RWPE2 (cell line): Measurements from ENCODE around the gene LASP1NB.

Experiments used
- ATAC-seq: fragments of 200-7000 bp; cut with Tn5 transposase; 3 replicates; pipeline ENCODE4 v1.9.1; 2021; ENCODE audit warnings: low read depth
- DNase-seq: peaks from one replicate; pipeline ENCODE4 v3.0.0-alpha.2; 2020; ENCODE audit warnings: low spot score
- H3K27ac ChIP-seq: fragments of 450-650 bp; 2 replicates; pipeline ENCODE4 v1.5.1; 2017; ENCODE audit warnings: mild to moderate bottlenecking; ENCODE audit not compliant: poor library complexity, severe bottlenecking
- H3K27me3 ChIP-seq: fragments of 250-450 bp; sonication (Bioruptor Pico); 2 replicates; pipeline ENCODE4 v1.5.1; 2021; ENCODE audit warnings: mild to moderate bottlenecking, moderate library complexity; ENCODE audit not compliant: insufficient read depth, poor library complexity, severe bottlenecking
- H3K36me3 ChIP-seq: fragments of 250-450 bp; sonication (Bioruptor Pico); 2 replicates; pipeline ENCODE4 v1.5.1; 2020; ENCODE audit warnings: low read depth, mild to moderate bottlenecking, moderate library complexity
- H3K4me1 ChIP-seq: fragments of 250-450 bp; sonication (Bioruptor Pico); 2 replicates; pipeline ENCODE4 v1.5.1; 2021; ENCODE audit warnings: mild to moderate bottlenecking, moderate library complexity; ENCODE audit not compliant: insufficient read depth, poor library complexity, severe bottlenecking
- H3K4me3 ChIP-seq: fragments of 250-450 bp; sonication (Bioruptor Pico); 2 replicates; pipeline ENCODE4 v1.5.1; 2021; ENCODE audit warnings: mild to moderate bottlenecking, moderate library complexity; ENCODE audit not compliant: severe bottlenecking
- H3K9me3 ChIP-seq: fragments of 250-450 bp; sonication (Bioruptor Pico); 2 replicates; pipeline ENCODE4 v1.5.1; 2021; ENCODE audit warnings: mild to moderate bottlenecking, moderate library complexity; ENCODE audit not compliant: severe bottlenecking
- CTCF ChIP-seq: fragments of 450-650 bp; IDR thresholded peaks from one replicate; pipeline ENCODE4 v1.5.1; 2017; ENCODE audit warnings: mild to moderate bottlenecking, moderate library complexity; ENCODE audit not compliant: poor library complexity, severe bottlenecking

The LASP1NB gene

GRCh38 chr17:38959508-38959907 is 34.1 kb downstream of the LASP1NB start:
- H3K4me1 ChIP-seq: peaks cover 10% of the 10 kb centered on the region
- no peak for TF ChIP-seq CTCF
- H3K27ac ChIP-seq: no peak overlapping the region
- no peak overlapping the region for H3K4me3 ChIP-seq
- no peaks in the 10 kb centered on the region for H3K9me3 ChIP-seq
- DNase-seq (no peak), ATAC-seq (no peak)
- no peaks in the 10 kb centered on the region for H3K27me3 ChIP-seq
- H3K36me3 ChIP-seq: no peaks in the 10 kb centered on the region

GRCh38 chr17:38960402-38960801 is 35.0 kb downstream of the LASP1NB start:
- H3K27ac ChIP-seq: no peak overlapping the region
- H3K9me3 ChIP-seq: no peaks in the 10 kb centered on the region
- TF ChIP-seq CTCF: no peak
- DNase-seq (no peak), ATAC-seq (no peak)
- H3K4me3 ChIP-seq: no peak overlapping the region
- no peaks in the 10 kb centered on the region for H3K27me3 ChIP-seq
- no peaks in the 10 kb centered on the region for H3K36me3 ChIP-seq
- H3K4me1 ChIP-seq: peaks cover 7% of the 10 kb centered on the region

- no peak overlapping the region for H3K4me3 ChIP-seq
- H3K4me1 ChIP-seq: peaks cover 9% of the 10 kb centered on the region
- ATAC-seq (no peak), DNase-seq (no peak)
- H3K27ac ChIP-seq: no peak overlapping the region
- no peaks in the 10 kb centered on the region for H3K9me3 ChIP-seq
- no peaks in the 10 kb centered on the region for H3K36me3 ChIP-seq
- no peak for TF ChIP-seq CTCF
- no peaks in the 10 kb centered on the region for H3K27me3 ChIP-seq
Measured at GRCh38 chr17:38961413-38961812, 36.0 kb downstream of the LASP1NB start.

- ATAC-seq (peak; percentile 99), DNase-seq (peak; percentile 92)
- no peaks in the 10 kb centered on the region for H3K9me3 ChIP-seq
- H3K36me3 ChIP-seq: no peaks in the 10 kb centered on the region
- TF ChIP-seq CTCF: no peak
- no peaks in the 10 kb centered on the region for H3K27me3 ChIP-seq
- H3K4me3 ChIP-seq: peak within 1 kb of the TSS; percentile 29
- H3K4me1 ChIP-seq: peaks cover 7% of the 10 kb centered on the region
- H3K27ac ChIP-seq: peak within 1 kb of the TSS; percentile 23
Measured at GRCh38 chr17:38967290-38967738, 41.9 kb downstream of the LASP1NB start, which contains the start of gene FBXO47. FBXO47 (minus strand) TSS chr17:38967403; CDS start chr17:38963025, 4,378 bp downstream.

- H3K27ac ChIP-seq: no peak overlapping the region
- H3K27me3 ChIP-seq: no peaks in the 10 kb centered on the region
- H3K36me3 ChIP-seq: no peaks in the 10 kb centered on the region
- DNase-seq: no peak
- ATAC-seq: no peak
- H3K9me3 ChIP-seq: no peaks in the 10 kb centered on the region
- no peak for TF ChIP-seq CTCF
- peaks cover 7% of the 10 kb centered on the region for H3K4me1 ChIP-seq
- no peak overlapping the region for H3K4me3 ChIP-seq
Measured at GRCh38 chr17:38969281-38969680, 43.9 kb downstream of the LASP1NB start.
